GM12878 (cell line): ENCODE data around the gene PTPRD. TPM values are rescaled to one million over a fixed set of nuclear protein-coding genes. Genes with fewer than 3 reads are reported as not detected.

Experiments
- ATAC-seq: fragments of 200-7000 bp; cut with Tn5 transposase; 3 replicates; pipeline ENCODE4 v1.9.1; 2020; ENCODE audit warnings: mild to moderate bottlenecking, moderate library complexity
- BruUV-seq: library from RNA; stranded (reverse); fragments of 400-500 nt; replicated peaks from 2 replicates; lab custom pipeline; 2021; lab: Mats Ljungman, UMichigan
- CTCF ChIA-PET: fragments of 300-600 bp; sonication (Branson Sonifier 250); formaldehyde crosslinking; extraction: SDS; loops from one replicate; lab custom pipeline; 2021; ENCODE audit warnings: inconsistent platforms; lab: Yijun Ruan, JAX
- POLR2A ChIA-PET: fragments of 350-600 bp; formaldehyde crosslinking; extraction: SDS; loops from one replicate; lab custom pipeline; 2021; ENCODE audit warnings: inconsistent platforms; lab: Charles Lee
- RAD21 ChIA-PET: fragments of 300-600 bp; sonication (Branson Sonifier 250); formaldehyde crosslinking; loops from one replicate; lab custom pipeline; 2023; ENCODE audit warnings: antibody characterized with exemption; ENCODE audit not compliant: unreplicated experiment; lab: Charles Lee
- SMC1A ChIA-PET: fragments of 300-600 bp; sonication (Branson Sonifier 250); formaldehyde crosslinking; loops from one replicate; lab custom pipeline; 2023; ENCODE audit not compliant: unreplicated experiment, uncharacterized antibody; lab: Charles Lee
- DNase-seq: peaks from one replicate; pipeline ENCODE4 v3.0.0-alpha.2; 2011; ENCODE audit warnings: low read depth, low spot score
- FAIRE-seq: peaks from 3 replicates; lab custom pipeline; 2011; peaks lifted over from hg19 to GRCh38; lab: Jason Lieb, UNC
- H2AFZ ChIP-seq: 2 replicates; pipeline ENCODE4 v1.6.0; 2011; ENCODE audit warnings: low read depth, low read length, control low read depth; ENCODE audit not compliant: control insufficient read depth
- H3K27ac ChIP-seq: 2 replicates; pipeline ENCODE4 v1.5.1; 2011; ENCODE audit warnings: control low read depth; ENCODE audit not compliant: control insufficient read depth, insufficient read depth
- H3K27me3 ChIP-seq, 2 experiments: replicated peaks in 1 of 2; 2 replicates each; pipeline versions ENCODE4 v1.6.0 to v1.6.1; 2011; ENCODE audit warnings: low read length in 1 of 2; ENCODE audit not compliant: control insufficient read depth in 2 of 2, insufficient read depth in 2 of 2
- H3K36me3 ChIP-seq, 2 experiments: 2 replicates each; pipeline ENCODE4 v1.5.1; 2011; ENCODE audit warnings: low read length in 1 of 2; ENCODE audit not compliant: control insufficient read depth in 2 of 2, insufficient read depth in 2 of 2
- H3K4me1 ChIP-seq: 2 replicates; pipeline ENCODE4 v1.6.1; 2011; ENCODE audit warnings: mild to moderate bottlenecking, low read length, moderate library complexity, mixed read lengths; ENCODE audit not compliant: control insufficient read depth, insufficient read depth
- H3K4me2 ChIP-seq: 2 replicates; pipeline ENCODE4 v1.6.0; 2011; ENCODE audit warnings: control low read depth; ENCODE audit not compliant: control insufficient read depth, insufficient read depth
- H3K4me3 ChIP-seq: fragments of 200-600 bp; sonication (generic); 2 replicates; pipeline ENCODE4 v1.5.1; 2016
- H3K79me2 ChIP-seq: 2 replicates; pipeline ENCODE4 v1.6.0; 2011; ENCODE audit warnings: low read length; ENCODE audit not compliant: control insufficient read depth, insufficient read depth
- H3K9ac ChIP-seq: 2 replicates; pipeline ENCODE4 v1.8.0; 2011; ENCODE audit warnings: low read length, control low read depth, mixed read lengths; ENCODE audit not compliant: control insufficient read depth, insufficient read depth
- H3K9me3 ChIP-seq: replicated peaks from 3 replicates; pipeline ENCODE4 v1.5.1; 2011; ENCODE audit warnings: mild to moderate bottlenecking, low read length; ENCODE audit not compliant: control insufficient read depth, insufficient read depth
- H4K20me1 ChIP-seq: 2 replicates; pipeline ENCODE4 v1.6.0; 2011; ENCODE audit not compliant: control insufficient read depth, insufficient read depth
- ATF7 ChIP-seq: fragments of 450-650 bp; IDR thresholded peaks from 2 replicates; pipeline ENCODE4 v1.6.1; 2016; ENCODE audit warnings: low read depth, mild to moderate bottlenecking
- BACH1 ChIP-seq: fragments of 450-650 bp; IDR thresholded peaks from 2 replicates; pipeline ENCODE4 v1.6.1; 2017; ENCODE audit warnings: mild to moderate bottlenecking, borderline replicate concordance
- CBX3 ChIP-seq: fragments of 200-600 bp; sonication (generic); IDR thresholded peaks from 2 replicates; pipeline ENCODE4 v1.6.1; 2016; ENCODE audit warnings: low read depth, borderline replicate concordance
- CHD2 ChIP-seq: IDR thresholded peaks from 2 replicates; pipeline ENCODE4 v1.6.1; 2011; ENCODE audit warnings: low read depth, low read length, improper control_type of control experiment, borderline replicate concordance
- CHD4 ChIP-seq: fragments of 200-600 bp; sonication (generic); IDR thresholded peaks from 2 replicates; pipeline ENCODE4 v1.6.1; 2016; ENCODE audit warnings: mild to moderate bottlenecking
- CREB1 ChIP-seq: IDR thresholded peaks from 2 replicates; pipeline ENCODE4 v1.6.1; 2012; ENCODE audit warnings: low read depth, mild to moderate bottlenecking, inconsistent platforms
- FOS ChIP-seq: IDR thresholded peaks from 3 replicates; pipeline ENCODE4 v1.6.1; 2011; ENCODE audit warnings: borderline replicate concordance; ENCODE audit not compliant: insufficient read length; ENCODE audit errors: extremely low read depth
- KLF5 ChIP-seq: fragments of 450-650 bp; IDR thresholded peaks from 2 replicates; pipeline ENCODE4 v1.6.1; 2014; ENCODE audit warnings: mild to moderate bottlenecking; ENCODE audit not compliant: partially characterized antibody
- MEF2A ChIP-seq: IDR thresholded peaks from 2 replicates; pipeline ENCODE4 v1.6.1; 2011; ENCODE audit warnings: low read depth, mild to moderate bottlenecking, low read length, moderate library complexity; ENCODE audit not compliant: insufficient read depth
- MYB ChIP-seq: fragments of 150-350 bp; IDR thresholded peaks from 2 replicates; pipeline ENCODE4 v1.6.1; 2014; ENCODE audit warnings: mild to moderate bottlenecking, low read depth, low read length, borderline replicate concordance
- PRDM15 ChIP-seq: fragments of 450-650 bp; formaldehyde crosslinking; IDR thresholded peaks from 2 replicates; pipeline ENCODE4 v1.4.0; 2020; ENCODE audit warnings: mild to moderate bottlenecking, moderate library complexity
- SIN3A ChIP-seq: IDR thresholded peaks from 2 replicates; pipeline ENCODE4 v1.6.1; 2012; ENCODE audit warnings: low read depth, low read length, improper control_type of control experiment
- USF1 ChIP-seq: IDR thresholded peaks from 2 replicates; pipeline ENCODE4 v1.6.1; 2011; ENCODE audit warnings: borderline replicate concordance, low read depth, mild to moderate bottlenecking, moderate library complexity, mixed read lengths, low read length; ENCODE audit not compliant: insufficient read depth; ENCODE audit errors: extremely low read length
- WGBS: methylation state at CpG from one replicate; pipeline ENCODE4 v1.1.6; 2016; ENCODE audit warnings: low lambda C conversion rate; ENCODE audit not compliant: insufficient replicate concordance, insufficient coverage; ENCODE audit errors: missing lambda C conversion rate; 5-methylcytosine and 5-hydroxymethylcytosine counted together
- in situ Hi-C: fragments of 300-500 bp; cut with MboI; formaldehyde crosslinking; loops from 9 replicates; pipeline ENCODE4 v1.14.3; 2018; ENCODE audit warnings: mixed read lengths
- intact Hi-C: fragments of 100-400 bp; cut with micrococcal nuclease; formaldehyde crosslinking; loops from one replicate; pipeline ENCODE4 v1.14.2; 2022; ENCODE audit not compliant: unreplicated experiment
- polyA plus RNA-seq, 11 experiments: library from polyadenylated mRNA; depleted of rRNA in 4 of 11; unstranded in 6 of 11; stranded (reverse) in 5 of 11; fragments of >200 nt; fragmentation: Nextera tagmentation in 4 of 11; fragmentation: Illumina TruSeq in 1 of 11; extraction: Ambion mirVana in 4 of 11; extraction: Trizol in 1 of 11; gene quantifications; 1 replicate in 1 of 11; 2 replicates in 10 of 11; pipeline versions ENCODE4 v1.2.1 to v1.2.3, GENCODE V29; 2011 to 2016; ENCODE audit warnings: inconsistent platforms in 2 of 11, missing spikeins in 2 of 11, low read depth in 1 of 11
- total RNA-seq, 4 experiments: library from RNA; depleted of rRNA in 3 of 4; stranded (reverse); fragments of >200 nt in 3 of 4; fragmentation: Illumina TruSeq in 1 of 4; extraction: Trizol in 1 of 4; gene quantifications; 2 replicates each; pipeline versions ENCODE4 v1.2.1 to v1.2.3, GENCODE V29; 2013 to 2021

The PTPRD gene
- total and polyA plus RNA-seq, 10 of the 15 experiments (the other 5 are each of a cell fraction or from before 2014, with no cell fraction given), result under 0.01 to 0.05 (median 0.01) TPM; not detected in 7

GRCh38 chr9:8332871-8333270 lies 2279.9 kb downstream of the PTPRD start:
- intact Hi-C loops, result no loop called here
- H2AFZ ChIP-seq, result no peak overlapping the region
- in situ Hi-C loops, result no loop called here
- ChIA-PET POLR2A (interaction anchor here (0.9 kb wide), 1 partner anchor 137 kb away, joined by 3 read pairs; no protein-coding TSS in a partner anchor), SMC1A (no interaction called here), RAD21 (no interaction called here), CTCF (no interaction called here)
- H3K9me3 ChIP-seq, result no peaks in the 10 kb centered on the region
- ATAC-seq (no peak), FAIRE-seq (no peak), DNase-seq (no peak)
- 0% methylated on average over 2 of the region's 2 CpGs for WGBS
- no TSS peak for BruUV-seq
- H4K20me1 ChIP-seq, result no peaks in the 10 kb centered on the region
- no peak overlapping the region for H3K9ac ChIP-seq
- H3K4me1 ChIP-seq, result no peaks in the 10 kb centered on the region
- H3K36me3 ChIP-seq, result no peaks in the 10 kb centered on the region
- no peak overlapping the region for H3K4me2 ChIP-seq
- H3K27me3 ChIP-seq, result no peaks in the 10 kb centered on the region
- no peak overlapping the region for H3K4me3 ChIP-seq
- no peaks in the 10 kb centered on the region for H3K79me2 ChIP-seq
- TF ChIP-seq CHD4, result no peak
- no peak overlapping the region for H3K27ac ChIP-seq

GRCh38 chr9:8332331-8332650 lies 2280.5 kb downstream of the PTPRD start:
- in situ Hi-C loops, result no loop called here
- Histone ChIP-seq H3K4me3 (no peak overlapping the region), H3K79me2 (no peaks in the 10 kb centered on the region), H3K27ac (no peak overlapping the region), H3K27me3 (no peaks in the 10 kb centered on the region), H3K4me1 (no peaks in the 10 kb centered on the region), H3K9me3 (no peaks in the 10 kb centered on the region), H4K20me1 (no peaks in the 10 kb centered on the region), H3K4me2 (no peak overlapping the region), H3K9ac (no peak overlapping the region), H2AFZ (no peak overlapping the region), H3K36me3 (no peaks in the 10 kb centered on the region)
- intact Hi-C loops, result no loop called here
- ATAC-seq (no peak), DNase-seq (no peak), FAIRE-seq (no peak)
- ChIA-PET CTCF (no interaction called here), POLR2A (interaction anchor here (0.9 kb wide), 1 partner anchor 138 kb away, joined by 3 read pairs; no protein-coding TSS in a partner anchor), SMC1A (no interaction called here), RAD21 (no interaction called here)
- BruUV-seq, result no TSS peak
- WGBS, result 3% methylated on average over 2 of the region's 2 CpGs
- TF ChIP-seq CBX3 (no peak), USF1 (no peak), MEF2A (no peak), CHD2 (no peak), BACH1 (no peak), KLF5 (no peak), PRDM15 (no peak), SIN3A (no peak), FOS (no peak), CREB1 (no peak), CHD4 (no peak), MYB (no peak), ATF7 (no peak)
